Measurements from ENCODE around the gene C1QTNF1.

Gene C1QTNF1

DNA sequence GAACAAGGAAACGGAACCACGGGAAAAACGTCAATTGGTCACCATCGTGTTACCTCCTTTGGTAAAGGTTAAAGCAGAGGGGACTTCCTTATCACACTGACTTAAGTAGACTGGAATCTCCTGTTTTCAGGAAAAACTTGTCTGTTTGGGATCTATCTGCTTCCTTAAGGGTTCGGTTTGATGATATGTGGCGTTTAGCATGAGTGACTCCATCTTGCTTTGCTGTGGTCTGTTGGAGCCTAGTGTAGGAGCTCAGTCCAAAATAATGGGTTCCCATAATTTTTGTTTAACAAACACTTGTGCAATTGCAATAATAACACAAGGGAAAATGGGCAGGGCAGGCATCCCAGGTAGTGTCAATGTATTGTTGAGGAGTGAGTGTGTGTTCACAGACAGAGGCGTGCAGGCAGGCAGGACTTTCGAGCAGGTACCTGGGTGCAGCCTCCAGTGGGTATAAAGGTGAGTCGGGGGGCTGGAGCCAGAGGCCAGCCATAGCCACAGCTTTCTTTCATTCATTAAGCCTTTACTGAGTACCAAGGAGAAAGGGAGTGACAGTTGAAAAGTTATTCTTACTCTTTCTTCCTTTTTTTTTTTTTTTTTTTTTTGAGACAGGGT, 46.4 kb downstream of the C1QTNF1 start:
- TF ChIP-seq ZNF274 (IDR thresholded peaks at IDR 0.05; ENCODE audit: low read depth, low read length): no peak

GRCh38 chr17:79071161-79071740, 47.3 kb downstream of the C1QTNF1 start:
- no peak overlapping the region for H3K4me3 ChIP-seq (ENCODE audit: low read length)
- no peak for TF ChIP-seq ZNF274 (IDR thresholded peaks at IDR 0.05; ENCODE audit: low read depth, low read length)

More for the DNA sequence above, 46.4 kb downstream of the C1QTNF1 start:
- no peak overlapping the region for H3K4me3 ChIP-seq (ENCODE audit: low read length)

DNA sequence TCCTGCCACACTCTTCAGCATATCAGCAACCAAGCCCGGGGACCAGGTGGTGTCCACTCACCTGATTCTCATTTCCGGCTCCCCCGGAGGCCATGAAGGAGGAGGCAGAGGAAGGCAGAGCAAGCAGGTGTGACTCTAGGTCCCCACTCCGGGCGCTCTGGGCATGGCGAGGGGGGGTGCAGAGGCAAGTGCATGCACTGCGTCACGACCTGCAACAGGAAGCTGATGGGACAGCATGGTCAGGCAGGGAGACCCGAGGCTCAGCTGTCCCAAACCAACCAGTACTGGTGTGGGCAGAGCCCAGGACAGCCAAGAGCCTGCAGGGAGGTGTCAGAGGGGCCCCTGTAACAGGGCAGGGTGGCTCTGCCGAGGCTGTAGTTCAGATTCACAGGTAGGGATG, 48.6 kb downstream of the C1QTNF1 start:
- no peak overlapping the region for H3K4me3 ChIP-seq (ENCODE audit: low read length)
- no peak for TF ChIP-seq ZNF274 (IDR thresholded peaks at IDR 0.05; ENCODE audit: low read depth, low read length)

DNA sequence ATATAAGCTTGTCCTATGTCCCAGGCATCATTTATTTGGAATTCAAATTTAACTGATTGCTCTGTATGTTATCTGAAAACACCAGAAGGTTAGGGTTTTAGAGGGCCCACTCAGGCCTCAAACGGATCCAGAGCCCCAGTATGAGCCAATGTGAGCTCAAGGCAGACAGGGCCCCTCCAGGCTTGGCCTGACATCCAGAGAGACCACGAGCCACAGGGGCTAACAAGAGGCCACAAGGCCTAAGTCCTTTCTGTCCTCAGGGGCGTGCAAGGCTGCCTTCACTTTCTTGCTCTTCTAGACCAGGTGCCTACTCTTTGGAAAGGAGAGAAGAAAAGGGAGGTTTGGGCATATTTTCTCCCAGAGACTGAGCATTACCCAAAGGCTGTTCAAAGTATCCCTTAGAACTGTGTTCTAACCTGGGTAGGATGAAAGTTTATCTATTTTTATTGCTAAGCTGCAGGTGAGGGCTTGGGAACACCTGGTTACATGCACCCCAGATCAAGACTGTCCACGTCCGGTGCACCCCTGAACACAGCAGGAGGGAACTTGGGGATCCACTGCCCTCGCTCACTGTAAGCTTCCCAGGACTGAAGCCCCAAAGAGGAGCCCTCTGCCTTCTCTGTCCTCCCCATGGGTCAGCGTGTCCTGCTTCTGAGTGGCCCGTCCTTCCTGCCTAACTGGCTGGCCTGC, 49.2 kb downstream of the C1QTNF1 start:
- no peak overlapping the region for H3K4me3 ChIP-seq (ENCODE audit: low read length)
- no peak for TF ChIP-seq ZNF274 (IDR thresholded peaks at IDR 0.05; ENCODE audit: low read depth, low read length)

DNA sequence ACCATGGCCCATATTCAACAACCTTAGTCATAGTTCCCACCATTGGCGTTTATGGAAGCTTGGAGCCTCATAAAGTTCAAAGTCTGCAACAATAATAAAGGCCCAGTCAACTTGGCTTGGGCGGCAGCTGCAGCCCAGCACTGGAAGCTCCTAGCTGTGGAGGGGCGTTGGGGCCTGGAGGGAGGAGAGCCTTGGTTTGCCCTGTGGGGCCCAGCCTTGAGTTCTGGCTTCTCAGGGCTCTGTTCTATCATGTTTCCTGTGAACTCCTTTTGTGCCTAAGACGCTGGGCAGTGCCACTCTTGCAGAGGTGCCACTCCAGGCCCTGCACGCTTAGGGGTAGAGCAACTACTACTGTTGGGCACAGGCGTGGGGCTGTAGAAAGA, 49.7 kb downstream of the C1QTNF1 start:
- H3K4me3 ChIP-seq (ENCODE audit: low read length): no peak overlapping the region
- no peak for TF ChIP-seq ZNF274 (IDR thresholded peaks at IDR 0.05; ENCODE audit: low read depth, low read length)

DNA sequence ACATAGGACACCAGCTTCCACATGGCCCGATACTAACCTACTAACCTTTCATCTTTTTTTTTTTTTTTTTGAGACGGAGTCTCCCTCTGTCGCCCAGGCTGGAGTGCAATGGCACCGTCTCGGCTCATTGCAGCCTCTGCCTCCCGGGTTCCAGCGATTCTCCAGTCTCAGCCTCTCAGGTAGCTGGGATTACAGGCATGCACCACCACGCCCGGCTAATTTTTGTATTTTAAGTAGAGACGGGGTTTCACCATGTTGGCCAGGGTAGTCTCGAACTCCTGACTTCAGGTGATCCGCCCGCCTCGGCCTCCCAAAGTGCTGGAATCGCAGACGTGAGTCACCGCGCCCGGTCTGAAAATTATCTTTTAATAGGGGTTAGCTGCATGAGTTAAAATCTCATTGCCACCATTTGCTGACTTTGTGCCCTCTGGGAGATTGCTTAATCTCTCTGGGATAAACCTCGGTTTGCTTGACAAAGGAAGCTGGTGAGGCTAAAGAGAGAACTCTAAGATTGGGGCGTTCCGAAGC, 50.2 kb downstream of the C1QTNF1 start:
- peak overlapping the region; percentile 8; the same call in 1 of the 2 replicates for H3K4me3 ChIP-seq (ENCODE audit: low read length)

- TF ChIP-seq ZNF274 (IDR thresholded peaks at IDR 0.05; ENCODE audit: low read depth, low read length): no peak
- H3K4me3 ChIP-seq (ENCODE audit: low read length): peak within 1 kb of the TSS; percentile 61
These were observed 50.9 kb downstream of the C1QTNF1 start, which contains the start of gene ENGASE for GRCh38 chr17:79074649-79075445. Gene ENGASE (plus strand): TSS chr17:79074824. CDS start chr17:79074945, 121 bp downstream.

DNA sequence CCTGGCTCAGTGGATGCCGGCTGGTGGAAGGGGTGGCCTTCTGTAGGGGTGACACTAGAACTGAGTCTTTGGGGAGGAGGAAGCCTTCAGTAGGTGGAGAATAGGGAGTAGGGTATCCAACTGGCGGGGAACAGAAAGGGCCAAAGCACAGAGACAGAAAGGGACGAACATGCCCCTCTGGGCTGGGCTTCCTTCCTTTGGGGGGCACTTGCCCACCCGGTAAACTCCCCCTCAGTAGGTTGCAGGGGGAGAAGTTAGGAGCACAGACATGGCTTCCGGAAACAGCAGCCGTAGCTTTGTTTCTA, 51.4 kb downstream of the C1QTNF1 start:
- peak overlapping the region; percentile 61 for H3K4me3 ChIP-seq (ENCODE audit: low read length)
- TF ChIP-seq ZNF274 (IDR thresholded peaks at IDR 0.05; ENCODE audit: low read depth, low read length): no peak

GRCh38 chr17:79075861-79076406, 52.0 kb downstream of the C1QTNF1 start:
- no peak for TF ChIP-seq ZNF274 (IDR thresholded peaks at IDR 0.05; ENCODE audit: low read depth, low read length)
- peak overlapping the region; percentile 61; the same call in 1 of the 2 replicates for H3K4me3 ChIP-seq (ENCODE audit: low read length)

DNA sequence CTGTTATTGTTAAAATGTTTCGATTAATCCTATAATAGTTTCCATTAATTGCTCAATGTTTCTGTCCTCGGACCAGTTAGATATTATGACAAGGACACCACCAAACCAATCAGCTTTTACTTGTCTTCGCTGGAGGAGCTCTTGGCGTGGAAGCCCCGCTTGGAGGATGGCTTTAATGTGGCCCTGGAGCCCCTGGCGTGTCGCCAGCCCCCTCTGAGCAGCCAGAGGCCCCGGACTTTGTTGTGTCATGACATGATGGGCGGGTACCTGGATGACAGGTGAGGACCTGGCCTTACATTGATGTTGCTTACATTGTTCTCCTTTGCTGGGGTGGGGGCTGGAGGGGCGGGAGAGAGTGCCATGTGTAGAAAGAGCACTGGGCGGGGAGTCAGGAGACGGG, 53.6 kb downstream of the C1QTNF1 start:
- no peak overlapping the region for H3K4me3 ChIP-seq (ENCODE audit: low read length)
- TF ChIP-seq ZNF274 (IDR thresholded peaks at IDR 0.05; ENCODE audit: low read depth, low read length): no peak

DNA sequence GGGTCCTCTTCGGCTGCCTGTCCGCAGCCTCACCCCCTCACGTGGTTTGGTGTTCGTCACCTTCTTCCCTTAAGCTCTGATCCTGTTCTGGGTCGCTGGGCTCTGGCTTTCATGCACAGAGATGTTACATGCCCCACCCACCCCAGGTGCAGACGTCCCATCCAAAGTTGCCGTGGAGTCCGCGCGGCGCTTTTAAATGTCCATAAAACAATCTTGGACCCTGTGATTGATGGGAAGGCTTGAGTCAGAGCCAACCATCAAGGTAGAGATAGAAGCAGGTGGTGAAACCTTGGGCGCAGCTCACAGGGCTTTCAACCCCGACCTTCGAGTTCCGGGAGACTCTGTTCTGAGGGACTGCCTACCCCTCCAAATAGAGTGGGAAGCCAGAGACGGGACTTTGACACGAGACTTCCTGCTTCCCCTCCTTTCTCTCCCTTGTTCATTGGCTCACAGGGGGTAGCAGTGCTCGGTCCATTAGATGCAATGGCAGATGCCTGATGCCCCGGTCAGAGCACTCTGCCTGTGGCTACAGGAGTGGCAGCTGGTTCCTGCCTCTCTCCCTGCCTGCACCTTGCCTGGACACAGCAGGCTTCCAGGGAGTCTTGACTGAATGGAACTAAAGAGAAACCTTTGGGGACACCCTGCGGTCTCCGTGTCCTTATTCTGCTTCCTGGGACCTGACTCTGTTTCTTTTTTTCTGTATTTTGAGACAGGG, 54.7 kb downstream of the C1QTNF1 start:
- TF ChIP-seq ZNF274 (IDR thresholded peaks at IDR 0.05; ENCODE audit: low read depth, low read length): no peak
- no peak overlapping the region for H3K4me3 ChIP-seq (ENCODE audit: low read length)

- TF ChIP-seq ZNF274 (IDR thresholded peaks at IDR 0.05; ENCODE audit: low read depth, low read length): no peak
- H3K4me3 ChIP-seq (ENCODE audit: low read length): no peak overlapping the region
These were observed 55.6 kb downstream of the C1QTNF1 start for GRCh38 chr17:79079421-79080200.

GRCh38 chr17:79080349-79080748, 56.4 kb downstream of the C1QTNF1 start:
- no peak for TF ChIP-seq ZNF274 (IDR thresholded peaks at IDR 0.05; ENCODE audit: low read depth, low read length)
- H3K4me3 ChIP-seq (ENCODE audit: low read length): no peak overlapping the region
